Effector memory CD8-positive, alpha-beta T cell (primary cell): ENCODE results near the gene TMEM138.

ENCODE experiments used
- ATAC-seq: fragments of 150-1000 bp; cut with Tn5 transposase; replicated peaks from 2 replicates; pipeline ENCODE4 v1.10.0; 2021; ENCODE audit warnings: mild to moderate bottlenecking, moderate library complexity
- DNase-seq, 3 experiments: peaks; one replicate each; pipeline ENCODE4 v3.0.0; 2021
- H3K27ac Mint-ChIP-seq, 2 donors: one replicate each; pipeline ENCODE4 v1.8.0; 2022; ENCODE audit warnings: mild to moderate bottlenecking in 2 of 2, mixed read lengths in 2 of 2, moderate library complexity in 2 of 2
- H3K27me3 Mint-ChIP-seq, 2 donors: one replicate each; pipeline ENCODE4 v1.8.0; 2022; ENCODE audit warnings: mixed read lengths in 2 of 2
- H3K36me3 Mint-ChIP-seq: one replicate; pipeline ENCODE4 v1.8.0; 2022; ENCODE audit warnings: mild to moderate bottlenecking, moderate library complexity, mixed read lengths; ENCODE audit not compliant: insufficient read depth
- H3K4me1 Mint-ChIP-seq, 2 donors: one replicate each; pipeline ENCODE4 v1.8.0; 2022; ENCODE audit warnings: low read depth in 2 of 2, mixed read lengths in 2 of 2
- H3K4me3 Mint-ChIP-seq, 2 donors: one replicate each; pipeline ENCODE4 v1.8.0; 2022; ENCODE audit warnings: mild to moderate bottlenecking in 2 of 2, mixed read lengths in 2 of 2, moderate library complexity in 2 of 2
- H3K9me3 Mint-ChIP-seq, 2 donors: one replicate each; pipeline ENCODE4 v1.8.0; 2022; ENCODE audit warnings: mixed read lengths in 2 of 2
- total RNA-seq, 9 experiments: gene quantifications; one replicate each; lab custom pipeline; 2026; lab: John Stamatoyannopoulos, UW

The TMEM138 gene
- total RNA-seq: 29.3 to 60.1 (median 48.4) reads per million in 9 experiments

GRCh38 chr11:61361741-61362541 is at the start of gene TMEM138, which contains the start of gene CYB561A3:
Gene TMEM138, plus strand, starts transcription at chr11:61362374. Its CDS starts 2,017 bp downstream, at chr11:61364391.
Gene CYB561A3, minus strand, starts transcription at chr11:61361882. Its CDS starts 5,169 bp downstream, at chr11:61356713.
- Mint-ChIP-seq H3K9me3 (no peaks in the 10 kb centered on the region), H3K27me3 (no peaks in the 10 kb centered on the region), H3K4me3 (peak within 1 kb of the TSS; percentile 86 to 93), H3K36me3 (peaks cover 41% of the 10 kb centered on the region), H3K27ac (peak within 1 kb of the TSS; percentile 94 to 95), H3K4me1 (peaks cover 21 to 25% of the 10 kb centered on the region in 2 donors)
- ATAC-seq (peak; percentile 89), DNase-seq (peak; percentile 77 to 82 (median 81))

GRCh38 chr11:61315260-61315659 is 46.9 kb upstream of the TMEM138 start:
- ATAC-seq: no peak
- peaks cover 89% of the 10 kb centered on the region for H3K36me3 Mint-ChIP-seq
- H3K4me1 Mint-ChIP-seq: no peaks in the 10 kb centered on the region
- no peaks in the 10 kb centered on the region for H3K27me3 Mint-ChIP-seq
- no peak overlapping the region for H3K27ac Mint-ChIP-seq
- H3K9me3 Mint-ChIP-seq: no peaks in the 10 kb centered on the region
- DNase-seq: no peak
- no peak overlapping the region for H3K4me3 Mint-ChIP-seq

- no peak for DNase-seq
- H3K9me3 Mint-ChIP-seq: no peaks in the 10 kb centered on the region
- H3K4me1 Mint-ChIP-seq: peaks cover 12 to 21% of the 10 kb centered on the region in 2 donors
- no peak for ATAC-seq
- H3K4me3 Mint-ChIP-seq: no peak overlapping the region
- peak overlapping the region in 1 of 2 donors; percentile 26 for H3K27ac Mint-ChIP-seq
- H3K27me3 Mint-ChIP-seq: no peaks in the 10 kb centered on the region
- H3K36me3 Mint-ChIP-seq: peaks cover 90% of the 10 kb centered on the region
Measured at GRCh38 chr11:61325649-61326414, 36.3 kb upstream of the TMEM138 start.

GRCh38 chr11:61327669-61328071 is 34.5 kb upstream of the TMEM138 start:
- ATAC-seq (no peak), DNase-seq (no peak)
- H3K27ac Mint-ChIP-seq: no peak overlapping the region
- H3K9me3 Mint-ChIP-seq: no peaks in the 10 kb centered on the region
- no peak overlapping the region for H3K4me3 Mint-ChIP-seq
- H3K36me3 Mint-ChIP-seq: peaks cover 81% of the 10 kb centered on the region
- H3K4me1 Mint-ChIP-seq: peaks cover 29 to 40% of the 10 kb centered on the region in 2 donors
- H3K27me3 Mint-ChIP-seq: no peaks in the 10 kb centered on the region

- peaks cover 33 to 45% of the 10 kb centered on the region in 2 donors for H3K4me1 Mint-ChIP-seq
- no peak overlapping the region for H3K27ac Mint-ChIP-seq
- ATAC-seq: no peak
- H3K36me3 Mint-ChIP-seq: peaks cover 81% of the 10 kb centered on the region
- no peaks in the 10 kb centered on the region for H3K27me3 Mint-ChIP-seq
- H3K4me3 Mint-ChIP-seq: no peak overlapping the region
- no peaks in the 10 kb centered on the region for H3K9me3 Mint-ChIP-seq
- no peak for DNase-seq
Measured at GRCh38 chr11:61328351-61328750, 33.8 kb upstream of the TMEM138 start.

- H3K9me3 Mint-ChIP-seq: no peaks in the 10 kb centered on the region
- DNase-seq: no peak
- peaks cover 38 to 49% of the 10 kb centered on the region in 2 donors for H3K4me1 Mint-ChIP-seq
- H3K27ac Mint-ChIP-seq: peak overlapping the region; percentile 35 to 49
- peaks cover 71% of the 10 kb centered on the region for H3K36me3 Mint-ChIP-seq
- no peaks in the 10 kb centered on the region for H3K27me3 Mint-ChIP-seq
- ATAC-seq: no peak
- H3K4me3 Mint-ChIP-seq: no peak overlapping the region
Measured at GRCh38 chr11:61329871-61330270, 32.3 kb upstream of the TMEM138 start.

- H3K36me3 Mint-ChIP-seq: peaks cover 53% of the 10 kb centered on the region
- H3K27ac Mint-ChIP-seq: peak overlapping the region; percentile 88 to 95
- H3K9me3 Mint-ChIP-seq: no peaks in the 10 kb centered on the region
- peak overlapping the region; percentile 82 to 86 for H3K4me3 Mint-ChIP-seq
- ATAC-seq (no peak), DNase-seq (no peak)
- H3K4me1 Mint-ChIP-seq: peaks cover 42 to 52% of the 10 kb centered on the region in 2 donors
- no peaks in the 10 kb centered on the region for H3K27me3 Mint-ChIP-seq
Measured at GRCh38 chr11:61331651-61332050, 30.5 kb upstream of the TMEM138 start.

- H3K36me3 Mint-ChIP-seq: peaks cover 51% of the 10 kb centered on the region
- H3K4me1 Mint-ChIP-seq: peaks cover 46 to 56% of the 10 kb centered on the region in 2 donors
- H3K4me3 Mint-ChIP-seq: peak overlapping the region; percentile 82 to 86
- ATAC-seq: peak; percentile 0
- no peaks in the 10 kb centered on the region for H3K27me3 Mint-ChIP-seq
- DNase-seq: no peak
- peak overlapping the region; percentile 88 to 95 for H3K27ac Mint-ChIP-seq
- no peaks in the 10 kb centered on the region for H3K9me3 Mint-ChIP-seq
Measured at GRCh38 chr11:61332281-61332796, 29.8 kb upstream of the TMEM138 start.

- no peaks in the 10 kb centered on the region for H3K27me3 Mint-ChIP-seq
- no peaks in the 10 kb centered on the region for H3K9me3 Mint-ChIP-seq
- peak within 1 kb of the TSS; percentile 82 to 86 for H3K4me3 Mint-ChIP-seq
- peaks cover 44 to 53% of the 10 kb centered on the region in 2 donors for H3K4me1 Mint-ChIP-seq
- peak within 1 kb of the TSS; percentile 88 to 95 for H3K27ac Mint-ChIP-seq
- ATAC-seq: peak; percentile 91
- peaks cover 45% of the 10 kb centered on the region for H3K36me3 Mint-ChIP-seq
- DNase-seq: peak; percentile 96 to 97 (median 97)
Measured at GRCh38 chr11:61332797-61333549, 29.2 kb upstream of the TMEM138 start, which contains the start of the genes DDB1 and TKFC. Gene DDB1, minus strand, starts transcription at chr11:61333105. Its CDS starts 137 bp downstream, at chr11:61332968. Gene TKFC, plus strand, starts transcription at chr11:61333228. Its CDS starts 1,501 bp downstream, at chr11:61334729.

- ATAC-seq: no peak
- H3K4me3 Mint-ChIP-seq: peak overlapping the region; percentile 82 to 86
- H3K9me3 Mint-ChIP-seq: no peaks in the 10 kb centered on the region
- peak overlapping the region; percentile 88 to 95 for H3K27ac Mint-ChIP-seq
- no peaks in the 10 kb centered on the region for H3K27me3 Mint-ChIP-seq
- peaks cover 44 to 53% of the 10 kb centered on the region in 2 donors for H3K4me1 Mint-ChIP-seq
- no peak for DNase-seq
- H3K36me3 Mint-ChIP-seq: peaks cover 36% of the 10 kb centered on the region
Measured at GRCh38 chr11:61333550-61334433, 28.4 kb upstream of the TMEM138 start.

GRCh38 chr11:61334434-61335354 is 27.5 kb upstream of the TMEM138 start:
- no peak for DNase-seq
- Mint-ChIP-seq H3K4me1 (peaks cover 39 to 45% of the 10 kb centered on the region in 2 donors), H3K27me3 (no peaks in the 10 kb centered on the region), H3K27ac (peak overlapping the region; percentile 88 to 95), H3K9me3 (no peaks in the 10 kb centered on the region), H3K4me3 (peak overlapping the region in 1 of 2 donors; percentile 82), H3K36me3 (peaks cover 28% of the 10 kb centered on the region)
- ATAC-seq: no peak
